Measurements from ENCODE around the gene DENND2C. TPM values are rescaled to one million over a fixed set of nuclear protein-coding genes. Genes with fewer than 3 reads are reported as not detected.
"Not testable (repeated sequence)": the region's sequence is repeated elsewhere in the genome, so short reads cannot be mapped to it uniquely, and the experiment has no call there.

DENND2C gene
- total RNA-seq, 1 donor from 2014 or later: 0.15 TPM

DNA sequence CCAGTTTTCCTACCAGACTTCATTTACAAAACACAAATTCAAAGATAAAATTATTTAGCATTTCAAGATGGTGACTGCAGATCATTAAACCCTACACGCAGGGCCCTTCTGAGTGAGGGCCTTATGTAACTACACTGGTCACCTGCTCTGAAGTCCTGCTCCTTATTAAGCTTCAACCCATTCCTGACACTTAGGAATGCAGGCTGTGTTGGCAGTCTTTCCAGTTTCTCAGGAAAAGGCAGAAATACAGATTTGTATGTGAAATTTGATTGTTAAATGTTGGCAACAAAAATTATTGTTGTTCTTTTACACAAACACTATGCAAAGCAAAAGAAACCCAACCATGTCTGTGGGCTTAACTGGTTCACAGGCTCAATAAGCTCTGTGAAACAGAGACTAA lies 62.6 kb downstream of the DENND2C start:
- intact Hi-C loops (cut with micrococcal nuclease): no loop called here

DNA sequence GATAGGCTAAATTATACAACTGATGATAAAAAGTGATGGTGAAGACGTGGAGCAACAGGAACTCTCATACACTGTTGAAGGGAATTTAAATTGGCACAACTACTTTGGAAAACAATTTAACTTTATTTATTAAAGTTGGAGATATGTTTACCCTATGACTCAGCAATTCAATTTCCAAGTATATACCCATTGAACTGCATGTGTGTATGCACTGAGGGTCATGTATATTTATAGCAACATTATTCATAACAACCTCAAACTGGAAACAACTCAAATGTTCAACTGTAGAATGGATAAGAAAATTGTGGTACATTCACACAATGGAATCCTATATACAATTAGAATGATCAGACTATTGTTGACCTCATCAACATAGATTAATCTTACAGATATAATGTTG lies 71.9 kb downstream of the DENND2C start:
- intact Hi-C loops (cut with micrococcal nuclease): no loop called here

DNA sequence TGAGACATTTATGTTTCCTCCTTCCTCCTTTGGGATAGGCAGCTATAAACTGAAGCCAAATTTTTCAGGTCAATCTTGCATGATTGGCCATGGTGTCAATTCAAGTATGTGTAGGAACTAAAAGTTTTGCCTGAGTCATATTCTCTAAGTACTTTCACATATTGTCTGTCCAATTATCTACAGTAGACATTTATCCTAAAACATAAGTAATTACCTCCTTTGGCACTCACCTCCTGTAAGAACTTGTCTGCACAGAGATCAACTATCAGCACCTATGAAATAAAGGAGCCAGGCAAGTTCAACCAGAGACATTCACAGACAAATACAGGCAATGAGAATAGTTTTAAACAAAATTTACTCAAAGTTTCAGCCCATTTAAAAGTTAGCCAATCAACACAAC lies 74.2 kb downstream of the DENND2C start:
- intact Hi-C loops (cut with micrococcal nuclease): no loop called here

DNA sequence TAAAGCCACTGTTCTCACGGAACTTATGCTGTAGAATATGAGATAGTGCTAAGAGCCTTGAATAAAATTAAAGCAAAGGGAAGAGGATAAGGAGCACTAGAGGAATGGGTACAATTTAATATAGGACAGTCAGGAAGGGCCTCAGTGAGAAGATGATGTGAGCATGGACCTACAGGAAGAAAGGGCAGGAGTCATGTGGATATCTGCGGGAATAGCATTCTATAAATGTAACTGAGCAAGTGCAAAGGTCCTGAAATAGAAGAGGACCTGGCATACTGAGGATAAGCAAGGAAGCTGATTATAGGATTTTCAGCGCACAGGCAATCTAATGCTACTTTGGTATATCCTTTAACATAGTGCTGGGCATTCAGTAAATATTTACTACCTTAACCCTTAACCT lies 75.8 kb downstream of the DENND2C start:
- intact Hi-C loops (cut with micrococcal nuclease): no loop called here

DNA sequence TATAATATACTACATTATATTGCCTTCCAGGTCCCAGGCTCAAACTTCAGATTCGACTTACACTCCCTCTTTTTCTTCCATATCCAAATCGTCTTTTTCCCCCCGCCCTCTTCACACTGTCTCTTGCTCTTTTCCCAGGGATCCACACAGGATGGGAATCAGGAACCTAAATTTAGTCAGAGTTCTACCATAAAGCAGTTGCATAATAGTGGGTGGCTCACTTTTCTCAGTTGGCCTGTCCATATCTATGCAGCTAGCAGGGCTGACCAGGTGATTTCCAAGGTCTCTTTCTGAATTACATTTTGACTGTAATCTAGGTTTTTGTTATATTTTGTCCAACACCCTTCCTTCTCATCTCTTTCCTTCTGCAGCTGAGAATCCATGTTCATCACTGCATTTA lies 80.7 kb downstream of the DENND2C start:
- intact Hi-C loops (cut with micrococcal nuclease): no loop called here

DNA sequence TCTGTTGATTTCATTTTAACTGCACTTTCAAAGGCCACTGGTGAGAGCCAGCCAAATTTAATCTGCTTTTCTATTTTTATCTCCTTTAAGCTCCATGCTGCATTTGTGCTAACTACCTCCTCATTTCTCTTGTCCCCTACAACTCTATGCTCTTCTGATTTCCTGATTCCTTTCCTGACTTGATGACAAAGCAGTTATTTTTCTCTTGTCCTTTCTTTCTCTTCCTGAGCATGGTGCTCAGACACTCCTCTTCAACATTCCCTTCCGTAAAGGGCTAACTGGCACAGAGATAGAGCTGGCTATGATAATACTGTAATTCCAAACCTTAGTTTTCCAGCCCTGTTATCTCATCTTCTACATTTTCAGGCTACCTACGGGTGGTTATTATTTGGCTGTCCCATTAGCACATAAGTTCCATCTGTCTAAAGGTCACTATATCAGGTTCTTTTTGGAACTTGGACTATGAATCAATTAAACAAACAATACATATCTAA lies 81.6 kb downstream of the DENND2C start:
- intact Hi-C loops (cut with micrococcal nuclease): no loop called here

DNA sequence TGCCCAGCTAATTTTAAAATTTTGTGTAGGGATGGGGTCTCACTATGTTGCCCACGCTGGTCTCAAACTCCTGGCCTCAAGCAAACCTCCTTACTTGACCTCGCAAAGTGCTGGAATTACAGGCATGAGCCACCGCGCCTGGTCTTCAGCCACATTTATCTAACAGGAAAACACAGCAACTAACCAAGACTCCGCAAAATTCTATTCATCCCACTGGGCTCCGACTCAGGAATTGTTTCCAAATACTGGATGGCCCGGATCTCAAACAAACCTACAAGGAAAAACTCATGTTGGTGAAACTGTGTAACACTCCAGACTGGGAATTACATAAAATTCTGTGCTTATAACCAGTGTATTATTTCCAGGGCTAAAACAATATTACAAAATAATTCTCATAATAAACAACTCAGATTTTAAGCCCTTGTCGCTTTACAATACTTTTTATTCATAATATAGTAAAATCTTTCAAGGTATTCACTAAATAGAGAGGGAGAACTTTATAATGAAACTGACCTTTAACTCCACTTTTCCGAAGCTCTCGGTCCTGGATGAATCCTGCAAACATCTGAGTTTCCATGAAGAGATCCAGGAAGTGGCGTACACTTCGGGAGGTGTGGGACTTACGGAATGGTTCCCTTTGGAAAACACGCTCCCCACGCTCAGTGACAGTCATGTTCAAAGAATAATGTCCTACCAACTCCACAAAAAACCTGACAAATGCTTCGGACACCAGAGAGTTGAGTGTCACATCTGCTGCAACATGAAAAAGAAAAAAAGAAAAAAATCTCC lies 82.5 kb downstream of the DENND2C start:
- intact Hi-C loops (cut with micrococcal nuclease): no loop called here

DNA sequence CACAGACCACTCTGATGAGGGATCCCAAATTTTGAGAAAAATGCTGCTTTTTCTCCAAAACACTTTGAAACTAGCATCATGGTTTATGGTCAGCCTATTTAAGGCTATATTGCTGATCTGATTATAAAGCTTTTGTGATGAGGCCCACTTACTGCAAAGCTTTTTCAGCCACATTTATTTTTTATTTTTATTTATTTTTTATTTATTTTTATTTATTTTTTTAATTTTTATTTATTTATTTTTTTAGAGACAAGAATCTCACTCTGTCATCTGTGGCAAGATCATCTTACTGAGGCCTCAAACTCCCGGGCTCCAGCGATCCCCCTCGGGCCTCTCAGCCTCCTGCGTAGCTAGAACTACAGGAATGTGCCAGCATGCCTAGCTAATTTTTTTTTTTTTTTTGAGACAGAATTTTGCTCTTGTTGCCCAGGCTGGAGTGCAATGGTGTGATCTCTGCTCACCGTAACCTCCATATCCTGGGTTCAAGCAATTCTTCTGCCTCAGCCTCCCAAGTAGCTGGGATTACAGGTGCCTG lies 83.3 kb downstream of the DENND2C start:
- intact Hi-C loops (cut with micrococcal nuclease): no loop called here

DNA sequence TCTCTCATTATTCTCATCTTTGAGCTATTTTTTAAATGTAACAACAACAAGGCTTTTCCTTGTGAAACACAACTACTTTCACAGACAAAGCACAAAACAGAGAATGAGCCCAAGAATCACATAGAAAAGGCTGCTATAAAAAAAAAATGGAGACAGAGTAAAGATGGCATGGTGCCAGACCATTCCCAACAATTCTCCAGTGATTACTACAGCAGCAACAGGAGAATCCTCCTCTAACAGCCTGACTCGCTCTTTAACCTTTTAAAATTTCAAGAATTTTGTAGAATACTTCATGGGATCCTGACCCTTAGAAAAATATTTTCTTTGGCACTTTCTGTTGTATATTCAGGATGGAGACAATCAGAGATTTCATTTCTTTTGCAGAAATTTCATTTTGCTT lies 84.6 kb downstream of the DENND2C start:
- intact Hi-C loops (cut with micrococcal nuclease): no loop called here

DNA sequence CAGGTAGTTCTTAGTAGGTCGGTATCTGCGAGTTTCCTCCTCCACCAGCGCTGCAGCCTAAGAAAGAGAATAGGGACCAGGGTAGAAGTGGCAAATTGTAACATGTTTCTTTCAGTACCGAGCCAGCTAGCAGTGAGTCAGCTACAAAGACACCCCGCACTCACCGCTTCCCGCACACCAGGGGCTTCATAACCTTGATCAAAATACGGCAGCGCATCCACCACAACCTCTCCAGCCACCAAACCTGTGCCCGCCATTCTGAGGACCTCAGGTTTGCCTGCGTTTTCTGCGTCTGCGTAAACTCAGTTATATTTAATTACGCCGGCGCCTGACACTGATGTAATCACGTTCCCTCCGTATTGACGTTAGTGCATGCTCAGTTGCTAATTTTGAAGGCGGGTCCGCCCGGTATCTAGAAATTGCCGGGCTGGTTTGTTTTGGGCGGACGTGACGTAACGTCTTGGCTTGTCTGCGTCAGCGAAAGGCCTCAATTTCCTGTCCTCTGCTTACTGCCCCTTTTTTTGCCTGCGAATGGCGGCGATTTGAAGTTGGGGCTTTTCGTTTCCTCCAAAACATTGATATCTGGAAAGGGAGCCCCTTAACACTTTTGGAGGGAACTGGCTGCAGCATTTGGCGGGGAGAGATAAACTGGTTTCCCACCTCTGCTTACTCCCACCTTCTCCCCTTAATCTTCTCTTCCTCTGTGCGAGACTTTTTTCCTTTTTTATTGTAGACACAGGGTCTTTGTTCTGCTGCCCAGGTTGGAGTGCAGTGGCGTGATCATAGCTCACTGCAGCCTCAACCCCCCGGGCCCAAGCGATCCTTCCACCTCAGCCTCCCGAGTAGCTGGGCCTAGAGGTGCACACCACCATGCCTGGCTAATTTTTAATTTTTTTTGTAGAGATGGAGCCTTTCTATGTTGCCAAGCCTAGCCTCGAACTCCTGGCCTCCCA lies 88.2 kb downstream of the DENND2C start, which contains the start of gene BCAS2:
Gene BCAS2, minus strand, starts transcription at position 281 of the 953 bp plus-strand sequence. Its CDS starts 24 bp downstream, at position 257.
- intact Hi-C loops (cut with micrococcal nuclease): loop anchor here (1.0 to 5.0 kb wide), 14 partner anchors 70 to 1864 kb away; partner anchors contain the start of genes AP4B1, CSDE1, DENND2C and HIPK1

DNA sequence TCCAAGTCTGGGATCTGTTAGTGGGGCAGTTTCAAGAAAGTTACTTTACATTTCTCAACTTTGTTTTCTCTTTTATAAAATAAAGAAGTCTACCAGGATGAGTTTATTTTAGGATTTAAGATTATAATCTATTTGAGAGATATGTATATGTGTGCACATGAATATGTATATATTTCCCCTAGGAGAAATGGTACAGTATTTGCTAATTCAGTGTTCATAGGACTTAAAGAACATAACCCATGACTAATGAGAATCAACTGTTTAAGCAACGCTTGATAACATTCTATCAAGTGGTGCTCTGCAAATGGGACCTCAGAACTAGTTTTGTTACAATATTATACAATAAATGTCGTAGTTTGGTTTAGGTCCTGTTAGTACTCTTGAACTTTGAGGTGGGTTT lies 95.5 kb downstream of the DENND2C start:
- intact Hi-C loops (cut with micrococcal nuclease): no loop called here

DNA sequence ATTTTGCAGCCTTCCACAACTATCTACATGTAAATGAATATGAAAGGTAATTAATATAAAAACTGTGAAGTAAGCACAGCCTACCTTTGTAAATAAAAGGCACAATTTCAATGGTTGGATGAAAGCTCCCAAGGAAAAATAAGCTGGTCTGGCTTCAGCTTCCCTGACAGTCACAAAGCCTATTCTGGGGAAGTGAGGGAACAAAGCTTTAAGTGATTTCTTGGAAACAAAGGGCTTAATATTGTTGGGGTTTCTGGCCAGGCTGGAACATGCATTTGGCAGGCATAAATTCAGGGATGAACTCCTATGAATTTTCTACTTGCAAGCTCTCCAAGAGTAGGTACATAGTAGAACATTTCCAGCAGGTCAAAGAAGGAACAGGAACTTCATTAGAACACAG lies 105.7 kb downstream of the DENND2C start:
- intact Hi-C loops (cut with micrococcal nuclease): no loop called here

DNA sequence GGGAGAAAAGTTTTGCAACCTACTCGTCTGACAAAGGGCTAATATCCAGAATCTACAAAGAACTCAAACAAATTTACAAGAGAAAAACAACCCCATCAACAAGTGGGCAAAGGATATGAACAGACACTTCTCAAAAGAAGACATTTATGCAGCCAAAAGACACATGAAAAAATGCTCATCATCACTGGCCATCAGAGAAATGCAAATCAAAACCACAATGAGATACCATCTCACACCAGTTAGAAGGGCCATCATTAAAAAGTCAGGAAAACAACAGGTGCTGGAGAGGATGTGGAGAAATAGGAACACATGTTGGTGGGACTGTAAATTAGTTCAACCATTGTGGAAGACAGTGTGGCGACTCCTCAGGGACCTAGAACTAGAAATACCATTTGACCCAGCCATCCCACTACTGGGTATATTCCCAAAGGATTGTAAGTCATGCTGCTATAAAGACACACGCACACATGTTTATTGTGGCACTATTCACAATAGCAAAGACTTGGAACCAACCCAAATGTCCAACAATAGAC lies 106.8 kb downstream of the DENND2C start:
- intact Hi-C loops (cut with micrococcal nuclease): not testable (repeated sequence)

DNA sequence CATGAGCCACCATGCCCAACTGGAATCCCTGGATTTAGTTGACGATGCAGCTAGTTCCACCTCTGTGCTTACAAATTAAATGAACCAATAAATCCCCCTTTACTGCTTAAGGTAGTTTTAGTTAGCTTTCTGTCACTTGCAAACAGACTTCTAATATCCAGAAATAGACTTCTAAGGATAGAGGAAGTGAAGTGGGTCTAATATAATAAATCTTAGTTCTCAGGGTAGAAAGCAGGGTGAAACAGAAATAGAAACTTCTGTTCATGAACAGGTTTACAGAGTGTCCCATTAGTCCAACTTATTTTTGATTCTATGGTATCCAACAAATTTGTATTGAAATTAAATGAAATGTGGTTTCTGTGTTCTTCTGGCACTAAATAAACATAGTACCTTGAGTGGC lies 108.5 kb downstream of the DENND2C start:
- intact Hi-C loops (cut with micrococcal nuclease): no loop called here

DNA sequence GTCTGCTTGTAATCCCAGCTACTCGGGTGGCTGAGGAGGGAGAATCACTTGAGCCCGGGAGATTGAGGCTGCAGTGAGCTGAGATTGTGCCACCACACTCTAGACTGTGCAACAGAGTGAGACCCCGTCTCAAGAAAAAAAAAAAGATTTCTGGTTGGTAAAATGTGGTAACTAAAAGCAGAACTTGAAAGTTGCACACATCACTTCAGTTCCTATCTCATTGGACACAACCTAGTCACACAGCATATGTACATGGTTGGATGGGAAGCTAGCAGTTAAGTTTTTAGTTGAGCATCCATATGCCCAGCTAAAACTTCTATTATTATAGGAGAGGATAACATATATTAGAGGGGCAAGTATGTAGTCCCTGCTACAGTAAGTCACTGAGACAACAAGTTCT lies 110.5 kb downstream of the DENND2C start:
- intact Hi-C loops (cut with micrococcal nuclease): loop anchor here (2.0 kb wide), 1 partner anchor 49 kb away; the partner anchor contains the start of gene TRIM33

DNA sequence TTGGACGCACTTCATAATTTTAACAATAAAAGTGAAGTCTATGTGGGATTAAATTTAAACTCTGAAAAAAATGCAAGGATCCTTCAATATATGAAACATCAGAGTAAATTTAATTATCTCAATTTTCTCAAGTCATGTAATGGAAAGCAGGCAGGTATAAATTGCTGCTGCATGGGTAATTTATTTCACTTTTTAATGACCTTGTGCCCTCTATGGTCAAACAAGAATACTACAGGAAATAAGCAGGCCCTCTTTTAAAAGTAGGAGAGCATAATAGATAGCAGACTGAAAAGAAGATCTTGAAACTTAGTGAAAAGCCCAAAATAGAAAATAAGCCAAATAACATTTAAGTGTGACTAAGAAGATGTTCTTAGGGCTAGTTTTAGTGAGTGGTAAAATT lies 111.3 kb downstream of the DENND2C start:
- intact Hi-C loops (cut with micrococcal nuclease): loop anchor here (1.0 to 2.0 kb wide), 3 partner anchors 48 to 580 kb away; partner anchors contain the start of gene TRIM33

DNA sequence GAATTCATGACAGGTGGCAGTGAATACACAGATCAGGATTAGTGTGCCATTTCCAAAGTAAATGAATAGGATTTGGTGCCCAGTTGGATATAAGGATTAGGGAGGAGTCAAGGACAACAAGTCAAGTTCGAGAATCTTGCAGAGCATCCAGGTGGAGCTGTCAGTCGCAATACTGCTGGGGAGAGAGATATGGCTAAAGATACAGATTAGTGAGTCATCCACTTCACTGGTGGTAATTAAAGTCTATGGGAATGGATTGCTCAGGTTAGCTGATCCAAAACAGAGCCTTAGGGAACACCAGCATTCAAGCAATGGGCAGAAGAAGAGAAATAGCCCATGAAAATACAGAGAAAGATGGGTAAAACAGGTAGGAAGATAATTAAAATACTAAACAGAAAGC lies 115.3 kb downstream of the DENND2C start:
- intact Hi-C loops (cut with micrococcal nuclease): no loop called here

DNA sequence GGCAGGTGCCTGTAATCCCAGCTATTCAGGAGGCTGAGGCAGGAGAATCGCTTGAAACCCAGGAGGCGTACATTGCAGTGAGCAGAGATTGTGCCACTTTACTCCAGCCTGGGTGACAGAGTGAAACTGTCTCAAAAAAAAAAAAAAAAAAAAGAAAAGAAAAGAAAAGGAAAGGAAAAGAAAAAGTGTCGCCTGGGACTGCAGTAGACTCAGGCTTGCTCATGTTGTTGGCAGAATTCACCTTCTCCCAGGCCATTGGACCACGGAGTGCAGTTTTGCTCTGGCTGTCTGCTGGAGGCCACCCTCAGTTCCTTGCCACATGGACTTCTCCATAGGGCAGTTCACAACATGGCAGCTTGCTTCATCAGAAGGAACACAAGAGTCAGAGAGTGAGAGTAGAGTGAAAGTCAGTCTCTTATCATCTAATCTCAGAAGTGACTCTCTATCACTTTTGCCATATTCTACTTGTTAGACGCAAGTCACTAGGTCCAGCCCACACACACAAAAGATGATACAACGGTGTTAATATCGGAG lies 117.7 kb downstream of the DENND2C start:
- intact Hi-C loops (cut with micrococcal nuclease): no loop called here

DNA sequence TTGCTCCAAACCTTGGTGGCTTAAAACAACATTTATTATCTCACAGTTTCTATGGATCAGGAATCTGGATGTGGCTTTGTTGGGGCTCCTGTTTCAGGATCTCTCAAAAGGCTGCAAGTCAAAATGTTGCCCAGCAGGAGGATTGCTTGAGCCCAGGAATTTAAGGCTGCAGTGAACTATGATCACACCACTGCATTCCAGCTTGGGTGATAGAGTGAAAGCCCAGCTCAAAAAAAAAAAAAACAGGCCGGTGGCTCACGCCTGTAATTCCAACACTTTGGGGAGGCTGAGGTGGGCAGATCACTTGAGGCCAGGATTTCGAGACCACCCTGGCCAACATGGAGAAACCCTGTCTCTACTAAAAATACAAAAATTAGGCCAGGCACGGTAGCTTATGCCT lies 118.4 kb downstream of the DENND2C start:
- intact Hi-C loops (cut with micrococcal nuclease): no loop called here

DNA sequence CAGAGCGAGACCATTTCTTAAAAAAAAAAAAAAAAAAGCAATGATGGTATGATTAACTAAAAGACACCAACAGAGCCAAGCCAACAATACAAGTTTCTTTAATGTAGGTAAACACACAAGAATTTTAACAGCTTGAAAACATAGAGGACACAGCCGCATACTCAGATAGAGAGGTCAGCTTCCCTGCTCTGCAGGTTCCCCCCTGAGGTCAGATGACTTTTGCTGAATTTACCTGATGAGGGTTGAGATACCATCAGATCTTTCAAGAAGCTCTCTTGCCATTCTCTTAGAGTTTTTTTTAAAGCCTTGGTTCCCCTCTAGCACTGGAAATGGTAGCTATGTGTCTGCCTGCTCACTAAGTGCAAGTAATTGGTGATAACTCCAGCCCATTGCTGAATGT lies 119.5 kb downstream of the DENND2C start:
- intact Hi-C loops (cut with micrococcal nuclease): no loop called here

DNA sequence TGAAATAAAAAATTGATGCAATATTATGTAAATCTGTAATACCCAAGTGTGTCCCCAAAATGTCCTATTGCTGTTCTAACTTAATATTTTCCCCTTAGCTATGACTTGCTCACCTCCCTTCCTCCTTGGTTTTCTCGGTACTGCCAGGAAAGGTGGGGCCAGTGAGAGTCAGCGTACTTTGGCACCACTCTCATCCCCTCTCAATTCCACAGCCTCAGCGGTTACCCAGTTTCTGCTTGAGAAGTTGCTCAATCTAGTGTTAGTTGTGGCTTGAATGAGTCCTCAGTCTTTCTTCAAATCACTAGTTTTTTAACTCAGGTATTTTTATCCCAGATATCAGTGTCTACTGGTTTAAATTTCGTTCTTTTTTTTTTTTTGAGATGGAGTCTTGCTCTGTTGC lies 120.7 kb downstream of the DENND2C start:
- intact Hi-C loops (cut with micrococcal nuclease): no loop called here

Measured in T-helper 1 cell treated with Interleukin-12 subunit alpha and Interleukin-12 subunit beta and Interleukin-4 antibody, amounts not matched to agents 30 ng/mL and 1 ng/mL, for 36 hours (primary cell).